ENCODE results near the gene PROP1.
"Not testable (repeated sequence)": the region's sequence is repeated elsewhere in the genome, so short reads cannot be mapped to it uniquely, and the experiment has no call there.

- not testable (repeated sequence) for TF ChIP-seq CTCF (IDR thresholded peaks at IDR 0.05); POLR2AphosphoS5 (IDR thresholded peaks at IDR 0.05; ENCODE audit: insufficient read depth in 1 of 2, low read depth in 1 of 2)
Observed at GRCh38 chr5:178012758-178013157, 16.7 kb upstream of the PROP1 start.

Data from vagina (tissue), 2 donors.